HCT116 (cell line): ENCODE measurements around the gene CALCB. TPM values are rescaled to one million over a fixed set of nuclear protein-coding genes. Genes with fewer than 3 reads are reported as not detected.

Source experiments
- ATAC-seq: fragments of 200-7000 bp; cut with Tn5 transposase; 2 replicates; pipeline ENCODE4 v1.9.1; 2020; ENCODE audit warnings: mild to moderate bottlenecking, moderate library complexity
- BruUV-seq: library from RNA; stranded (reverse); fragments of 400-500 nt; replicated peaks from 2 replicates; lab custom pipeline; 2021; lab: Mats Ljungman, UMichigan
- CTCF ChIA-PET: fragments of 300-600 bp; sonication (Branson Sonifier 250); formaldehyde crosslinking; loops from one replicate; lab custom pipeline; 2021; ENCODE audit warnings: antibody characterized with exemption; lab: Charles Lee
- POLR2A ChIA-PET: fragments of 300-600, 350-600 bp; sonication (Branson Sonifier 250); formaldehyde crosslinking; loops from one replicate; lab custom pipeline; 2021; ENCODE audit warnings: antibody characterized with exemption; lab: Charles Lee
- RAD21 ChIA-PET, 2 experiments: fragments of 300-600 bp; sonication (Branson Sonifier 250); formaldehyde crosslinking; loops; one replicate each; lab custom pipeline; 2023; ENCODE audit warnings: low total read pairs in 2 of 2; ENCODE audit not compliant: uncharacterized antibody in 2 of 2, unreplicated experiment in 2 of 2, low non-redundant PET in 1 of 2; lab: Charles Lee
- DNase-seq: peaks from one replicate; pipeline ENCODE4 v3.0.0-alpha.2; 2010; ENCODE audit warnings: low read depth, low spot score
- H2AFZ ChIP-seq: fragments of 200-600 bp; shearing (Covaris generic), sonication (generic); 2 replicates; pipeline ENCODE4 v1.6.1; 2017; ENCODE audit warnings: low read depth, mixed run types, mixed read lengths, antibody characterized with exemption, low read length; ENCODE audit not compliant: poor library complexity, severe bottlenecking
- H3K27ac ChIP-seq: 2 replicates; pipeline ENCODE4 v1.5.1; 2012; ENCODE audit warnings: low read depth, low read length
- H3K27me3 ChIP-seq: fragments of 200-600 bp; sonication (generic); 2 replicates; pipeline ENCODE4 v1.6.1; 2016; ENCODE audit warnings: mixed run types, low read length, mixed read lengths; ENCODE audit not compliant: insufficient read depth
- H3K36me3 ChIP-seq, 2 experiments: fragments of 200-500 bp in 1 of 2; fragments of 200-600 bp in 1 of 2; sonication (Bioruptor generic) in 1 of 2; sonication (generic) in 1 of 2; 2 replicates each; pipeline versions ENCODE4 v1.5.1 to v1.6.1; 2014 to 2016; ENCODE audit warnings: low read length in 2 of 2, inconsistent platforms in 1 of 2, mixed read lengths in 1 of 2, mixed run types in 1 of 2; ENCODE audit not compliant: insufficient read depth in 2 of 2, control insufficient read depth in 1 of 2
- H3K4me1 ChIP-seq, 2 experiments: fragments of 200-600 bp in 1 of 2; sonication (generic) in 1 of 2; 2 replicates each; pipeline versions ENCODE4 v1.5.1 to v1.6.1; 2012 to 2017; ENCODE audit warnings: low read length in 2 of 2, inconsistent platforms in 1 of 2, mild to moderate bottlenecking in 1 of 2, mixed read lengths in 1 of 2, mixed run types in 1 of 2, moderate library complexity in 1 of 2; ENCODE audit not compliant: insufficient read depth in 2 of 2, control insufficient read depth in 1 of 2
- H3K4me2 ChIP-seq: fragments of 200-600 bp; sonication (generic); 2 replicates; pipeline ENCODE4 v1.6.1; 2017; ENCODE audit warnings: mixed run types, low read length, mixed read lengths
- H3K4me3 ChIP-seq, 2 experiments: fragments of 200-600 bp in 1 of 2; sonication (generic) in 1 of 2; replicated peaks in 1 of 2; 2 replicates each; pipeline ENCODE4 v1.5.1; 2011 to 2016; ENCODE audit warnings: low read length in 2 of 2, control low read depth in 1 of 2, low read depth in 1 of 2, mild to moderate bottlenecking in 1 of 2, mixed read lengths in 1 of 2, mixed run types in 1 of 2
- H3K79me2 ChIP-seq: fragments of 200-600 bp; sonication (generic); 2 replicates; pipeline ENCODE4 v1.6.1; 2017; ENCODE audit warnings: mild to moderate bottlenecking, mixed run types, low read length, moderate library complexity, mixed read lengths; ENCODE audit not compliant: insufficient read depth
- H3K9ac ChIP-seq: fragments of 200-600 bp; sonication (generic); 2 replicates; pipeline ENCODE4 v1.6.1; 2016; ENCODE audit warnings: low read length, mixed read lengths
- H3K9me2 ChIP-seq: fragments of 200-600 bp; sonication (generic), shearing (Covaris generic); 2 replicates; pipeline ENCODE4 v1.6.1; 2017; ENCODE audit warnings: mixed run types, mild to moderate bottlenecking, moderate library complexity; ENCODE audit not compliant: insufficient read depth
- H3K9me3 ChIP-seq, 2 experiments: fragments of 200-500 bp in 1 of 2; fragments of 200-600 bp in 1 of 2; sonication (Bioruptor generic) in 1 of 2; sonication (generic) in 1 of 2; 2 replicates each; pipeline ENCODE4 v1.6.1; 2014 to 2017; ENCODE audit warnings: low read length in 2 of 2, mixed read lengths in 2 of 2, inconsistent platforms in 1 of 2, low read depth in 1 of 2, mild to moderate bottlenecking in 1 of 2, mixed run types in 1 of 2, moderate library complexity in 1 of 2; ENCODE audit not compliant: control insufficient read depth in 1 of 2, insufficient read depth in 1 of 2
- H4K20me1 ChIP-seq: fragments of 200-600 bp; sonication (generic), shearing (Covaris generic); 2 replicates; pipeline ENCODE4 v1.6.1; 2017; ENCODE audit warnings: mixed run types, mild to moderate bottlenecking, moderate library complexity; ENCODE audit not compliant: insufficient read depth
- CBX3 ChIP-seq: IDR thresholded peaks from 2 replicates; pipeline ENCODE4 v1.6.1; 2012; ENCODE audit warnings: low read depth
- EGR1 ChIP-seq: IDR thresholded peaks from 2 replicates; pipeline ENCODE4 v1.6.1; 2012; ENCODE audit warnings: low read depth
- ELF1 ChIP-seq: IDR thresholded peaks from 2 replicates; pipeline ENCODE4 v1.6.1; 2012; ENCODE audit warnings: low read depth, borderline replicate concordance
- EZH2 ChIP-seq: fragments of 200-600 bp; sonication (generic); IDR thresholded peaks from 2 replicates; pipeline ENCODE4 v1.6.1; 2017; ENCODE audit warnings: antibody characterized with exemption, mixed run types
- EZH2phosphoT487 ChIP-seq: fragments of 200-600 bp; IDR thresholded peaks from 2 replicates; pipeline ENCODE4 v1.6.1; 2018; ENCODE audit warnings: antibody characterized with exemption, borderline replicate concordance
- FOSL1 ChIP-seq: IDR thresholded peaks from 2 replicates; pipeline ENCODE4 v1.6.1; 2012; ENCODE audit warnings: low read depth
- JUND ChIP-seq: IDR thresholded peaks from 2 replicates; pipeline ENCODE4 v1.6.1; 2012
- POLR2A ChIP-seq: IDR thresholded peaks from 2 replicates; pipeline ENCODE4 v1.7.0; 2011; ENCODE audit warnings: borderline replicate concordance; ENCODE audit not compliant: insufficient read depth, insufficient read length; ENCODE audit errors: extremely low read depth
- POLR2AphosphoS5 ChIP-seq: IDR thresholded peaks from 2 replicates; pipeline ENCODE4 v1.6.1; 2011; ENCODE audit warnings: mild to moderate bottlenecking, low read depth, low read length, moderate library complexity
- SIN3A ChIP-seq: IDR thresholded peaks from 2 replicates; pipeline ENCODE4 v1.6.1; 2012; ENCODE audit warnings: low read depth
- SP1 ChIP-seq: IDR thresholded peaks from 2 replicates; pipeline ENCODE4 v1.6.1; 2012; ENCODE audit warnings: low read depth
- SRF ChIP-seq: IDR thresholded peaks from 2 replicates; pipeline ENCODE4 v1.6.1; 2012; ENCODE audit warnings: low read depth
- TCF7L2 ChIP-seq: IDR thresholded peaks from 2 replicates; pipeline ENCODE4 v1.7.0; 2011; ENCODE audit warnings: borderline replicate concordance, inconsistent platforms; ENCODE audit not compliant: insufficient read depth, insufficient read length; ENCODE audit errors: extremely low read depth
- ZFX ChIP-seq: fragments of 450-650 bp; IDR thresholded peaks from 2 replicates; pipeline ENCODE4 v1.6.1; 2017
- ZNF274 ChIP-seq: fragments of 200-500 bp; sonication (Bioruptor generic); IDR thresholded peaks from 2 replicates; pipeline ENCODE4 v1.6.1; 2014; ENCODE audit warnings: mild to moderate bottlenecking, low read depth, low read length, inconsistent platforms
- intact Hi-C: fragments of 100-400 bp; cut with micrococcal nuclease; formaldehyde crosslinking; loops from 2 replicates; pipeline ENCODE4 v1.10.0; 2022
- total RNA-seq: library from RNA; stranded (reverse); gene quantifications from one replicate; pipeline ENCODE4 v1.2.1, GENCODE V29; 2021; ENCODE audit not compliant: unreplicated experiment
- TF ChIP-seq, protein P1 (sequence below): IDR thresholded peaks from 2 replicates; pipeline ENCODE4 v1.6.1; 2012
- TF ChIP-seq, protein P2 (sequence below): IDR thresholded peaks from 2 replicates; pipeline ENCODE4 v1.6.1; 2012; ENCODE audit warnings: low read depth
- TF ChIP-seq, protein P3 (sequence below): IDR thresholded peaks from 2 replicates; pipeline ENCODE4 v1.6.1; 2012
- TF ChIP-seq, protein P4 (sequence below), 3 experiments: fragments of 200-600 bp in 1 of 3; sonication (generic) in 1 of 3; IDR thresholded peaks in 2 of 3; conservative IDR thresholded peaks in 1 of 3; 2 replicates each; pipeline ENCODE4 v1.5.1; 2012 to 2017; ENCODE audit warnings: low read depth in 2 of 3, low read length in 2 of 3, antibody characterized with exemption in 1 of 3, borderline replicate concordance in 1 of 3, control low read depth in 1 of 3, mild to moderate bottlenecking in 1 of 3, mixed read lengths in 1 of 3, mixed run types in 1 of 3, moderate library complexity in 1 of 3; ENCODE audit not compliant: insufficient read depth in 1 of 3
- TF ChIP-seq, protein P5 (sequence below): IDR thresholded peaks from 2 replicates; pipeline ENCODE4 v1.6.1; 2011; ENCODE audit warnings: mild to moderate bottlenecking, low read length, moderate library complexity; ENCODE audit not compliant: insufficient replicate concordance; ENCODE audit errors: extremely low read depth

Gene CALCB
- total RNA-seq, 1 experiment from 2014 or later: 0.22 TPM

DNA sequence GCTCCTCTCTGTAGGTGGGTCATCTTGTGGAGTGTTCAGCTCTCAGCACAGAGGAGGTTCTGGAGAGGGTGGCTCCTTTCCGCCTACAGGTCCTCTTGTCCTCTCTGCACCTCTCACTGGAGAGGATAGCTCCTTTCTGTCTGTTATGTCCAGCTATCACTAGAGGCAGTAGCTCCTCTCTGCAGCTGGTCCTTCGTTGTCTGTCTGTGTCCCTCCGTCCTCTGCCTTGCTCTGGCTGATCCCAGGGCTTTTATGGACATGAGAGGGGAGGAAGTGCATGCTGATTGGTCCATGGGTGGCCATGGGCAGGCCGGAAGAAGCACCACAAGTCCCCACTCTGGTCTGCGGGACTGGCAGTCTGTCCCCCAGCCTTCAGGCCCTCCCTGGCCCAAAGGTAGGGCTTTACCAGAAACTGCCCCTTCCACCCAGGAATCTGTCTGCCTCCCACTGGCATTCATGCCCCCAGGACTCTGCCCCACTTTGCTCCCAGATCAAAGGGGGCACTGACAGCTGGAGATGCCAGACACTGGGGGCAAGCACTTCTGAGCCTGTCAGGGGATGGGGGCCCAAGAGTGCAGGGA is 38.6 kb upstream of the CALCB start:
- ChIA-PET RAD21 (interaction anchor here in 1 of 2 experiments (1.3 kb wide), 1 partner anchor 40 kb away, joined by 6 read pairs; no protein-coding TSS in a partner anchor), POLR2A (no interaction called here), CTCF (interaction anchor here (1.3 to 2.8 kb wide), 4 partner anchors 40 to 162 kb away, joined by 3 to 9 read pairs (median 5); no protein-coding TSS in a partner anchor)
- BruUV-seq: no TSS peak
- no peaks in the 10 kb centered on the region for H4K20me1 ChIP-seq
- no peaks in the 10 kb centered on the region for H3K79me2 ChIP-seq
- DNase-seq (no peak), ATAC-seq (peak; percentile 37; the same call in 1 of the 2 replicates)
- no peak overlapping the region; the same call in 1 of the 2 replicates for H3K27ac ChIP-seq
- H3K9ac ChIP-seq: no peak overlapping the region
- no peaks in the 10 kb centered on the region for H3K9me2 ChIP-seq
- intact Hi-C loops: no loop called here
- no peaks in the 10 kb centered on the region for H3K9me3 ChIP-seq
- TF ChIP-seq ZNF274 (no peak), JUND (no peak), ELF1 (no peak), SIN3A (no peak), TCF7L2 (no peak), POLR2AphosphoS5 (no peak), EZH2 (no peak), SRF (no peak), SP1 (no peak), EGR1 (no peak), CBX3 (no peak), FOSL1 (no peak), POLR2A (no peak), EZH2phosphoT487 (no peak), ZFX (no peak)
- TF ChIP-seq, protein P1, sequence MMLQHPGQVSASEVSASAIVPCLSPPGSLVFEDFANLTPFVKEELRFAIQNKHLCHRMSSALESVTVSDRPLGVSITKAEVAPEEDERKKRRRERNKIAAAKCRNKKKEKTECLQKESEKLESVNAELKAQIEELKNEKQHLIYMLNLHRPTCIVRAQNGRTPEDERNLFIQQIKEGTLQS: no peak
- TF ChIP-seq, protein P2, sequence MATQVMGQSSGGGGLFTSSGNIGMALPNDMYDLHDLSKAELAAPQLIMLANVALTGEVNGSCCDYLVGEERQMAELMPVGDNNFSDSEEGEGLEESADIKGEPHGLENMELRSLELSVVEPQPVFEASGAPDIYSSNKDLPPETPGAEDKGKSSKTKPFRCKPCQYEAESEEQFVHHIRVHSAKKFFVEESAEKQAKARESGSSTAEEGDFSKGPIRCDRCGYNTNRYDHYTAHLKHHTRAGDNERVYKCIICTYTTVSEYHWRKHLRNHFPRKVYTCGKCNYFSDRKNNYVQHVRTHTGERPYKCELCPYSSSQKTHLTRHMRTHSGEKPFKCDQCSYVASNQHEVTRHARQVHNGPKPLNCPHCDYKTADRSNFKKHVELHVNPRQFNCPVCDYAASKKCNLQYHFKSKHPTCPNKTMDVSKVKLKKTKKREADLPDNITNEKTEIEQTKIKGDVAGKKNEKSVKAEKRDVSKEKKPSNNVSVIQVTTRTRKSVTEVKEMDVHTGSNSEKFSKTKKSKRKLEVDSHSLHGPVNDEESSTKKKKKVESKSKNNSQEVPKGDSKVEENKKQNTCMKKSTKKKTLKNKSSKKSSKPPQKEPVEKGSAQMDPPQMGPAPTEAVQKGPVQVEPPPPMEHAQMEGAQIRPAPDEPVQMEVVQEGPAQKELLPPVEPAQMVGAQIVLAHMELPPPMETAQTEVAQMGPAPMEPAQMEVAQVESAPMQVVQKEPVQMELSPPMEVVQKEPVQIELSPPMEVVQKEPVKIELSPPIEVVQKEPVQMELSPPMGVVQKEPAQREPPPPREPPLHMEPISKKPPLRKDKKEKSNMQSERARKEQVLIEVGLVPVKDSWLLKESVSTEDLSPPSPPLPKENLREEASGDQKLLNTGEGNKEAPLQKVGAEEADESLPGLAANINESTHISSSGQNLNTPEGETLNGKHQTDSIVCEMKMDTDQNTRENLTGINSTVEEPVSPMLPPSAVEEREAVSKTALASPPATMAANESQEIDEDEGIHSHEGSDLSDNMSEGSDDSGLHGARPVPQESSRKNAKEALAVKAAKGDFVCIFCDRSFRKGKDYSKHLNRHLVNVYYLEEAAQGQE: no peak
- TF ChIP-seq, protein P3, sequence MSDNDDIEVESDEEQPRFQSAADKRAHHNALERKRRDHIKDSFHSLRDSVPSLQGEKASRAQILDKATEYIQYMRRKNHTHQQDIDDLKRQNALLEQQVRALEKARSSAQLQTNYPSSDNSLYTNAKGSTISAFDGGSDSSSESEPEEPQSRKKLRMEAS: no peak
- TF ChIP-seq, protein P4, sequence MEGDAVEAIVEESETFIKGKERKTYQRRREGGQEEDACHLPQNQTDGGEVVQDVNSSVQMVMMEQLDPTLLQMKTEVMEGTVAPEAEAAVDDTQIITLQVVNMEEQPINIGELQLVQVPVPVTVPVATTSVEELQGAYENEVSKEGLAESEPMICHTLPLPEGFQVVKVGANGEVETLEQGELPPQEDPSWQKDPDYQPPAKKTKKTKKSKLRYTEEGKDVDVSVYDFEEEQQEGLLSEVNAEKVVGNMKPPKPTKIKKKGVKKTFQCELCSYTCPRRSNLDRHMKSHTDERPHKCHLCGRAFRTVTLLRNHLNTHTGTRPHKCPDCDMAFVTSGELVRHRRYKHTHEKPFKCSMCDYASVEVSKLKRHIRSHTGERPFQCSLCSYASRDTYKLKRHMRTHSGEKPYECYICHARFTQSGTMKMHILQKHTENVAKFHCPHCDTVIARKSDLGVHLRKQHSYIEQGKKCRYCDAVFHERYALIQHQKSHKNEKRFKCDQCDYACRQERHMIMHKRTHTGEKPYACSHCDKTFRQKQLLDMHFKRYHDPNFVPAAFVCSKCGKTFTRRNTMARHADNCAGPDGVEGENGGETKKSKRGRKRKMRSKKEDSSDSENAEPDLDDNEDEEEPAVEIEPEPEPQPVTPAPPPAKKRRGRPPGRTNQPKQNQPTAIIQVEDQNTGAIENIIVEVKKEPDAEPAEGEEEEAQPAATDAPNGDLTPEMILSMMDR (IDR thresholded peaks at IDR 0.05 in 2 of 3, conservative IDR thresholded peaks at IDR 0.05 in 1 of 3; ENCODE audit: borderline replicate concordance in 1 of 3, insufficient read depth in 1 of 3, low read depth in 2 of 3, low read length in 2 of 3): no peak
- TF ChIP-seq, protein P5, sequence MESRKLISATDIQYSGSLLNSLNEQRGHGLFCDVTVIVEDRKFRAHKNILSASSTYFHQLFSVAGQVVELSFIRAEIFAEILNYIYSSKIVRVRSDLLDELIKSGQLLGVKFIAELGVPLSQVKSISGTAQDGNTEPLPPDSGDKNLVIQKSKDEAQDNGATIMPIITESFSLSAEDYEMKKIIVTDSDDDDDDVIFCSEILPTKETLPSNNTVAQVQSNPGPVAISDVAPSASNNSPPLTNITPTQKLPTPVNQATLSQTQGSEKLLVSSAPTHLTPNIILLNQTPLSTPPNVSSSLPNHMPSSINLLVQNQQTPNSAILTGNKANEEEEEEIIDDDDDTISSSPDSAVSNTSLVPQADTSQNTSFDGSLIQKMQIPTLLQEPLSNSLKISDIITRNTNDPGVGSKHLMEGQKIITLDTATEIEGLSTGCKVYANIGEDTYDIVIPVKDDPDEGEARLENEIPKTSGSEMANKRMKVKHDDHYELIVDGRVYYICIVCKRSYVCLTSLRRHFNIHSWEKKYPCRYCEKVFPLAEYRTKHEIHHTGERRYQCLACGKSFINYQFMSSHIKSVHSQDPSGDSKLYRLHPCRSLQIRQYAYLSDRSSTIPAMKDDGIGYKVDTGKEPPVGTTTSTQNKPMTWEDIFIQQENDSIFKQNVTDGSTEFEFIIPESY: no peak
- H3K36me3 ChIP-seq: no peaks in the 10 kb centered on the region
- H3K27me3 ChIP-seq: no peaks in the 10 kb centered on the region
- no peak overlapping the region for H3K4me3 ChIP-seq
- H3K4me1 ChIP-seq: peaks cover 0 to 9% of the 10 kb centered on the region in 2 experiments; a peak in 2 of 4 replicates
- peak overlapping the region; percentile 97 for H2AFZ ChIP-seq
- H3K4me2 ChIP-seq: peak overlapping the region; percentile 69
